Ishikawa (cell line): ENCODE measurements around the gene SLC43A3.

ENCODE experiments used
- CEBPB ChIP-seq: IDR thresholded peaks from 2 replicates; pipeline ENCODE4 v1.6.1; 2012
- CREB1 ChIP-seq: IDR thresholded peaks from 2 replicates; pipeline ENCODE4 v1.6.1; 2012; ENCODE audit warnings: low read depth
- EGR1 ChIP-seq: IDR thresholded peaks from 2 replicates; pipeline ENCODE4 v1.6.1; 2012
- EP300 ChIP-seq: IDR thresholded peaks from 2 replicates; pipeline ENCODE4 v1.6.1; 2012; ENCODE audit warnings: borderline replicate concordance
- FOXM1 ChIP-seq: IDR thresholded peaks from 2 replicates; pipeline ENCODE4 v1.6.1; 2012; ENCODE audit warnings: low read depth, borderline replicate concordance
- NFIC ChIP-seq: IDR thresholded peaks from 2 replicates; pipeline ENCODE4 v1.6.1; 2012
- RAD21 ChIP-seq: IDR thresholded peaks from 2 replicates; pipeline ENCODE4 v1.6.1; 2012; ENCODE audit warnings: low read depth
- TAF1 ChIP-seq: IDR thresholded peaks from 2 replicates; pipeline ENCODE4 v1.6.1; 2012; ENCODE audit warnings: low read depth, mild to moderate bottlenecking
- TCF12 ChIP-seq: IDR thresholded peaks from 2 replicates; pipeline ENCODE4 v1.6.1; 2012; ENCODE audit warnings: low read depth
- USF1 ChIP-seq: IDR thresholded peaks from 2 replicates; pipeline ENCODE4 v1.6.1; 2012
- ZBTB7A ChIP-seq: IDR thresholded peaks from 2 replicates; pipeline ENCODE4 v1.6.1; 2012; ENCODE audit warnings: low read depth
- TF ChIP-seq, protein P1 (sequence below): IDR thresholded peaks from 2 replicates; pipeline ENCODE4 v1.6.1; 2012; ENCODE audit warnings: low read depth, mild to moderate bottlenecking
- TF ChIP-seq, protein P2 (sequence below): IDR thresholded peaks from 2 replicates; pipeline ENCODE4 v1.6.1; 2012

DNA sequence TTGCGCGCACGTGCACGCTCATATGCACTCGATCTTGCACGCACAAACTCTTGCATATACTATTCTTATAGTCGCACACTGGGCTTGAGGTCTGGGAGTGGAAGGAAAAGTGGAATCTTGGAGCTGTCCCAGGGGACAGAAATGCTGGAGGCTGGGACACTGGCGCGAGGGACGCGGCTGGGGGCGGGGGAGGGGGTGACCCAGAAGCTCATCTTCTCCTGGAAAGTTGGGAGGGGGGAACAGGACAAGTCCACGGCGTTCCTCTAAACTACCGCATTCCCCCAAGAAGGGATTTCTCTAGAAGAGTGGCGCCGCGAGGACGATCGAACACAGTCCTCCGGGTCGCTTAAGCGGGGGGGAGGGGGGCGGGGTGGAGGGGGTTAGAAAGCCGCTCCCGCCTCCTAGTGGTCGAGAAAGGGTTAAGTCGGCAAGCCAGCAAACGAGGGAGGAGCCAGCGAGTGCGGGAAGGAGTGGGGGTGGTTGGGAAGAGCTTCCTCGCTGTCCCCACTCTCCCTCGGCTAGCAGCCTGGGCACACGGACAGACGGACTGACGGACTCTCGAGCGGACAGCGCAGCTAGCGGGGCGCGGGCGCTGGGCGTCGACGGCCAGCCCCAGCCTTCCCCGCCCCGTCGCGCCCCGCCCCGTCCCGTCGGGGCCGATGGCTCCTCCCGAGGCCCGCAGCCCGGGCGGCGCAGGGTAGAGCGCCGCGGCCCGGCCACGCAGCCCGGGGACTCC lies 33.3 kb upstream of the SLC43A3 start, which contains the start of gene RTN4RL2:
- TF ChIP-seq USF1: no peak
- no peak for TF ChIP-seq TAF1
- no peak for TF ChIP-seq CREB1
- TF ChIP-seq ZBTB7A: no peak
- TF ChIP-seq EGR1: no peak
- no peak for TF ChIP-seq CEBPB
- no peak for TF ChIP-seq FOXM1
- TF ChIP-seq, protein P1, sequence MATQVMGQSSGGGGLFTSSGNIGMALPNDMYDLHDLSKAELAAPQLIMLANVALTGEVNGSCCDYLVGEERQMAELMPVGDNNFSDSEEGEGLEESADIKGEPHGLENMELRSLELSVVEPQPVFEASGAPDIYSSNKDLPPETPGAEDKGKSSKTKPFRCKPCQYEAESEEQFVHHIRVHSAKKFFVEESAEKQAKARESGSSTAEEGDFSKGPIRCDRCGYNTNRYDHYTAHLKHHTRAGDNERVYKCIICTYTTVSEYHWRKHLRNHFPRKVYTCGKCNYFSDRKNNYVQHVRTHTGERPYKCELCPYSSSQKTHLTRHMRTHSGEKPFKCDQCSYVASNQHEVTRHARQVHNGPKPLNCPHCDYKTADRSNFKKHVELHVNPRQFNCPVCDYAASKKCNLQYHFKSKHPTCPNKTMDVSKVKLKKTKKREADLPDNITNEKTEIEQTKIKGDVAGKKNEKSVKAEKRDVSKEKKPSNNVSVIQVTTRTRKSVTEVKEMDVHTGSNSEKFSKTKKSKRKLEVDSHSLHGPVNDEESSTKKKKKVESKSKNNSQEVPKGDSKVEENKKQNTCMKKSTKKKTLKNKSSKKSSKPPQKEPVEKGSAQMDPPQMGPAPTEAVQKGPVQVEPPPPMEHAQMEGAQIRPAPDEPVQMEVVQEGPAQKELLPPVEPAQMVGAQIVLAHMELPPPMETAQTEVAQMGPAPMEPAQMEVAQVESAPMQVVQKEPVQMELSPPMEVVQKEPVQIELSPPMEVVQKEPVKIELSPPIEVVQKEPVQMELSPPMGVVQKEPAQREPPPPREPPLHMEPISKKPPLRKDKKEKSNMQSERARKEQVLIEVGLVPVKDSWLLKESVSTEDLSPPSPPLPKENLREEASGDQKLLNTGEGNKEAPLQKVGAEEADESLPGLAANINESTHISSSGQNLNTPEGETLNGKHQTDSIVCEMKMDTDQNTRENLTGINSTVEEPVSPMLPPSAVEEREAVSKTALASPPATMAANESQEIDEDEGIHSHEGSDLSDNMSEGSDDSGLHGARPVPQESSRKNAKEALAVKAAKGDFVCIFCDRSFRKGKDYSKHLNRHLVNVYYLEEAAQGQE: no peak
- TF ChIP-seq, protein P2, sequence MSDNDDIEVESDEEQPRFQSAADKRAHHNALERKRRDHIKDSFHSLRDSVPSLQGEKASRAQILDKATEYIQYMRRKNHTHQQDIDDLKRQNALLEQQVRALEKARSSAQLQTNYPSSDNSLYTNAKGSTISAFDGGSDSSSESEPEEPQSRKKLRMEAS: no peak
- TF ChIP-seq NFIC: no peak
- TF ChIP-seq RAD21: no peak
- no peak for TF ChIP-seq EP300
- TF ChIP-seq TCF12: no peak
